WTC11 (cell line): ENCODE results near the gene AKAP13. TPM values are rescaled to one million over a fixed set of nuclear protein-coding genes. Genes with fewer than 3 reads are reported as not detected.

Experiments used
- ATAC-seq: fragments of 200-7000 bp; cut with Tn5 transposase; 2 replicates; pipeline ENCODE4 v1.10.0; 2021; ENCODE audit warnings: mild to moderate bottlenecking, moderate library complexity
- CTCF ChIA-PET: fragments of 300-600 bp; sonication (Branson Sonifier 250); formaldehyde crosslinking; loops from one replicate; lab custom pipeline; 2021; ENCODE audit warnings: antibody characterized with exemption; lab: Charles Lee
- POLR2A ChIA-PET: fragments of 350-600 bp; sonication (Branson Sonifier 250); formaldehyde crosslinking; loops from one replicate; lab custom pipeline; 2021; ENCODE audit warnings: antibody characterized with exemption; lab: Charles Lee
- DNase-seq: peaks from one replicate; pipeline ENCODE4 v3.0.0; 2021; ENCODE audit warnings: low spot score
- H3K27ac Mint-ChIP-seq: 2 replicates; pipeline ENCODE4 v1.8.0; 2021; ENCODE audit warnings: mixed read lengths
- H3K27me3 Mint-ChIP-seq: 2 replicates; pipeline ENCODE4 v1.8.0; 2021; ENCODE audit warnings: low read depth, mild to moderate bottlenecking, moderate library complexity, mixed read lengths
- H3K36me3 Mint-ChIP-seq: 2 replicates; pipeline ENCODE4 v1.8.0; 2021; ENCODE audit warnings: mixed read lengths
- H3K4me1 Mint-ChIP-seq: 2 replicates; pipeline ENCODE4 v1.8.0; 2022; ENCODE audit warnings: mixed read lengths
- H3K4me3 Mint-ChIP-seq: 2 replicates; pipeline ENCODE4 v1.8.0; 2021; ENCODE audit warnings: mild to moderate bottlenecking, moderate library complexity, mixed read lengths
- H3K9me3 Mint-ChIP-seq: 2 replicates; pipeline ENCODE4 v1.8.0; 2021; ENCODE audit warnings: mixed read lengths
- ELF4 ChIP-seq: sonication (generic); formaldehyde crosslinking; IDR thresholded peaks from 2 replicates; pipeline ENCODE4 v1.8.1; 2022; ENCODE audit warnings: low read depth, mild to moderate bottlenecking, moderate library complexity, missing genetic modification reagents
- EMX1 ChIP-seq: fragments of 250-450 bp; sonication (Bioruptor Pico); IDR thresholded peaks from 2 replicates; pipeline ENCODE4 v1.8.0; 2021; ENCODE audit warnings: mild to moderate bottlenecking
- IRF2 ChIP-seq: sonication (generic); formaldehyde crosslinking; IDR thresholded peaks from 2 replicates; pipeline ENCODE4 v1.8.0; 2022; ENCODE audit warnings: low read depth, missing genetic modification reagents, borderline replicate concordance
- JAZF1 ChIP-seq: fragments of 250-450 bp; sonication (Bioruptor Pico); IDR thresholded peaks from 2 replicates; pipeline ENCODE4 v1.9.0; 2021; ENCODE audit warnings: moderate library complexity, mild to moderate bottlenecking, inconsistent platforms
- KAT7 ChIP-seq: sonication (generic); formaldehyde crosslinking; IDR thresholded peaks from 2 replicates; pipeline ENCODE4 v1.8.1; 2023; ENCODE audit warnings: missing genetic modification reagents, mild to moderate bottlenecking, borderline replicate concordance
- NFATC4 ChIP-seq: fragments of 250-450 bp; sonication (Bioruptor Pico); IDR thresholded peaks from 2 replicates; pipeline ENCODE4 v1.9.0; 2021; ENCODE audit warnings: mild to moderate bottlenecking
- NFYB ChIP-seq: sonication (generic); formaldehyde crosslinking; conservative IDR thresholded peaks from 2 replicates; pipeline ENCODE4 v1.8.0; 2022; ENCODE audit warnings: low read depth, missing genetic modification reagents
- RELA ChIP-seq: sonication (generic); formaldehyde crosslinking; IDR thresholded peaks from 2 replicates; pipeline ENCODE4 v1.8.1; 2022; ENCODE audit warnings: missing genetic modification reagents, mild to moderate bottlenecking, borderline replicate concordance
- RORB ChIP-seq: fragments of 250-450 bp; sonication (Bioruptor Pico); IDR thresholded peaks from 2 replicates; pipeline ENCODE4 v1.9.0; 2021; ENCODE audit warnings: mild to moderate bottlenecking
- TCF7 ChIP-seq: sonication (generic); formaldehyde crosslinking; IDR thresholded peaks from 2 replicates; pipeline ENCODE4 v1.8.0; 2022; ENCODE audit warnings: mild to moderate bottlenecking, low read depth, missing genetic modification reagents, moderate library complexity
- ZNF138 ChIP-seq: sonication (generic); formaldehyde crosslinking; conservative IDR thresholded peaks from 2 replicates; pipeline ENCODE4 v1.8.1; 2022; ENCODE audit warnings: mild to moderate bottlenecking, moderate library complexity, missing genetic modification reagents
- ZNF423 ChIP-seq: fragments of 250-450 bp; sonication (Bioruptor Pico); IDR thresholded peaks from 2 replicates; pipeline ENCODE4 v2.1.2; 2022; ENCODE audit warnings: mild to moderate bottlenecking, moderate library complexity
- total RNA-seq: library from RNA; stranded (reverse); gene quantifications from 3 replicates; pipeline ENCODE4 v1.2.3, GENCODE V29; 2021
- TF ChIP-seq, protein P1 (sequence below): sonication (generic); formaldehyde crosslinking; IDR thresholded peaks from 2 replicates; pipeline ENCODE4 v1.8.1; 2022; ENCODE audit warnings: missing genetic modification reagents, borderline replicate concordance
- TF ChIP-seq, protein P2 (sequence below): sonication (generic); formaldehyde crosslinking; IDR thresholded peaks from 2 replicates; pipeline ENCODE4 v1.8.0; 2023; ENCODE audit warnings: missing genetic modification reagents
- TF ChIP-seq, protein P3 (sequence below): fragments of 250-450 bp; sonication (Bioruptor Pico); IDR thresholded peaks from 2 replicates; pipeline ENCODE4 v1.8.0; 2021; ENCODE audit warnings: mild to moderate bottlenecking
- TF ChIP-seq, protein P4 (sequence below): sonication (generic); formaldehyde crosslinking; IDR thresholded peaks from 2 replicates; pipeline ENCODE4 v1.8.1; 2023; ENCODE audit warnings: mild to moderate bottlenecking, missing genetic modification reagents, moderate library complexity
- TF ChIP-seq, protein P5 (sequence below): sonication (generic); formaldehyde crosslinking; IDR thresholded peaks from 2 replicates; pipeline ENCODE4 v1.8.0; 2023; ENCODE audit warnings: mild to moderate bottlenecking, missing genetic modification reagents
- TF ChIP-seq, protein P6 (sequence below): sonication (generic); formaldehyde crosslinking; IDR thresholded peaks from 2 replicates; pipeline ENCODE4 v1.8.0; 2022; ENCODE audit warnings: missing genetic modification reagents
- TF ChIP-seq, protein P7 (sequence below): sonication (generic); formaldehyde crosslinking; IDR thresholded peaks from 2 replicates; pipeline ENCODE4 v1.8.1; 2023; ENCODE audit warnings: mild to moderate bottlenecking, moderate library complexity, missing genetic modification reagents
- TF ChIP-seq, protein P8 (sequence below): sonication (generic); formaldehyde crosslinking; IDR thresholded peaks from 2 replicates; pipeline ENCODE4 v1.8.1; 2023; ENCODE audit warnings: mild to moderate bottlenecking, missing genetic modification reagents

Gene AKAP13
- total RNA-seq, 1 experiment from 2014 or later = 50.3 TPM

DNA sequence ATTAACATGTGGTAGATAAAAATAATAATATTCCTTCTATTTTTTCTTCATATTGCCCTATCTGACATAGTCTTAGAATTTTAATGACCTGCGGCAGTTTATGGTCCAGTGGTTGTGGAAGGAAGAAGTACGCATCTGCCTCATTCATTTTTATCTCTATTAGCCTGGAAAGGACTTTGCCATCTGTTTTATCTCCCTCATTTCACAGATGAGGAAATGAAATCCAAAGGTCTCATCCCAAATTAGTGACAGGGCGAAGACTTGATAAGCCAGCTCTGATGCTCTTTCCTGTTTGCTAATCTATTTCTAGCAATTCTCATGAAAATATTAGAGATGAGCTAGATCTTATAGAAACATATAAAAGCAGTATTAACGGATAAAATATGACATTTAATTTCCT is 301.0 kb downstream of the AKAP13 start (continued):
- TF ChIP-seq, protein P1, sequence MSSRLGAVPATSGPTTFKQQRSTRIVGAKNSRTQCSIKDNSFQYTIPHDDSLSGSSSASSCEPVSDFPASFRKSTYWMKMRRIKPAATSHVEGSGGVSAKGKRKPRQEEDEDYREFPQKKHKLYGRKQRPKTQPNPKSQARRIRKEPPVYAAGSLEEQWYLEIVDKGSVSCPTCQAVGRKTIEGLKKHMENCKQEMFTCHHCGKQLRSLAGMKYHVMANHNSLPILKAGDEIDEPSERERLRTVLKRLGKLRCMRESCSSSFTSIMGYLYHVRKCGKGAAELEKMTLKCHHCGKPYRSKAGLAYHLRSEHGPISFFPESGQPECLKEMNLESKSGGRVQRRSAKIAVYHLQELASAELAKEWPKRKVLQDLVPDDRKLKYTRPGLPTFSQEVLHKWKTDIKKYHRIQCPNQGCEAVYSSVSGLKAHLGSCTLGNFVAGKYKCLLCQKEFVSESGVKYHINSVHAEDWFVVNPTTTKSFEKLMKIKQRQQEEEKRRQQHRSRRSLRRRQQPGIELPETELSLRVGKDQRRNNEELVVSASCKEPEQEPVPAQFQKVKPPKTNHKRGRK (CRISPR knock-in tag) = no peak
- TF ChIP-seq JAZF1 (CRISPR knock-in tag) = no peak
- TF ChIP-seq, protein P2, sequence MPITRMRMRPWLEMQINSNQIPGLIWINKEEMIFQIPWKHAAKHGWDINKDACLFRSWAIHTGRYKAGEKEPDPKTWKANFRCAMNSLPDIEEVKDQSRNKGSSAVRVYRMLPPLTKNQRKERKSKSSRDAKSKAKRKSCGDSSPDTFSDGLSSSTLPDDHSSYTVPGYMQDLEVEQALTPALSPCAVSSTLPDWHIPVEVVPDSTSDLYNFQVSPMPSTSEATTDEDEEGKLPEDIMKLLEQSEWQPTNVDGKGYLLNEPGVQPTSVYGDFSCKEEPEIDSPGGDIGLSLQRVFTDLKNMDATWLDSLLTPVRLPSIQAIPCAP (CRISPR knock-in tag) = no peak
- TF ChIP-seq IRF2 (CRISPR knock-in tag) = no peak

DNA sequence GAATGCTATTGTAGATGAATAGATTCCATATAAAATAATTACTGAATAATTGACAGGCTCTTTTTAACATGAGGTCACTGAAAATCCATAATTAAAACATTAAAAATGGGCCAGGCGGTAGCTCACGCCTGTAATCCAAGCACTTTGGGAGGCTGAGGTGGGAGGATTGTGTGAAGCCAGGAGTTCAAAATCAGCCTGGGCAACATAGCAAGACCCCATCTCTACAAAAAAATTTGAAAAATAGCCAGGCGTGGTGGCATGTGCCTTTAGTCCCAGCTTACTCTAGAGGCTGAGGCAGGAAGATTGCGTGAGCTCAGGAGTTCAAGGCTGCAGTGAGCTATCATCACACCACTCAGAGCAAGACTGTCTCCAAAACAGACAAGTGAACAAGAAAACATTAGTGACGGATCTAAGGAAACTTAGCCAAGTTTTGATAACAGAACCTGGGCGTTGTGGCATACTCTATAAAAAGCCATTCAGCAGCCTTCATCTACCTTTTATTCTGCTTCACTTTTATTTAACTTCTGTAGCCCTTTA is 303.8 kb downstream of the AKAP13 start:
- ATAC-seq (no peak), DNase-seq (no peak)
- Mint-ChIP-seq H3K27me3 (no peaks in the 10 kb centered on the region), H3K4me3 (no peak overlapping the region), H3K9me3 (no peaks in the 10 kb centered on the region), H3K36me3 (peaks cover 16% of the 10 kb centered on the region), H3K27ac (no peak overlapping the region), H3K4me1 (peaks cover 8% of the 10 kb centered on the region)
- ChIA-PET POLR2A (no interaction called here), CTCF (no interaction called here)
- TF ChIP-seq EMX1 (CRISPR knock-in tag) (no peak), IRF2 (CRISPR knock-in tag) (no peak), ELF4 (no peak), ZNF423 (CRISPR knock-in tag) (no peak), ZNF138 (CRISPR knock-in tag) (no peak), RORB (CRISPR knock-in tag) (no peak), KAT7 (no peak), TCF7 (CRISPR knock-in tag) (no peak), JAZF1 (CRISPR knock-in tag) (no peak), NFYB (CRISPR knock-in tag) (no peak), NFATC4 (CRISPR knock-in tag) (no peak), RELA (CRISPR knock-in tag) (no peak)
- TF ChIP-seq, protein P2 (CRISPR knock-in tag) = no peak
- TF ChIP-seq, protein P3, sequence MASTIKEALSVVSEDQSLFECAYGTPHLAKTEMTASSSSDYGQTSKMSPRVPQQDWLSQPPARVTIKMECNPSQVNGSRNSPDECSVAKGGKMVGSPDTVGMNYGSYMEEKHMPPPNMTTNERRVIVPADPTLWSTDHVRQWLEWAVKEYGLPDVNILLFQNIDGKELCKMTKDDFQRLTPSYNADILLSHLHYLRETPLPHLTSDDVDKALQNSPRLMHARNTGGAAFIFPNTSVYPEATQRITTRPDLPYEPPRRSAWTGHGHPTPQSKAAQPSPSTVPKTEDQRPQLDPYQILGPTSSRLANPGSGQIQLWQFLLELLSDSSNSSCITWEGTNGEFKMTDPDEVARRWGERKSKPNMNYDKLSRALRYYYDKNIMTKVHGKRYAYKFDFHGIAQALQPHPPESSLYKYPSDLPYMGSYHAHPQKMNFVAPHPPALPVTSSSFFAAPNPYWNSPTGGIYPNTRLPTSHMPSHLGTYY (CRISPR knock-in tag) = no peak
- TF ChIP-seq, protein P4, sequence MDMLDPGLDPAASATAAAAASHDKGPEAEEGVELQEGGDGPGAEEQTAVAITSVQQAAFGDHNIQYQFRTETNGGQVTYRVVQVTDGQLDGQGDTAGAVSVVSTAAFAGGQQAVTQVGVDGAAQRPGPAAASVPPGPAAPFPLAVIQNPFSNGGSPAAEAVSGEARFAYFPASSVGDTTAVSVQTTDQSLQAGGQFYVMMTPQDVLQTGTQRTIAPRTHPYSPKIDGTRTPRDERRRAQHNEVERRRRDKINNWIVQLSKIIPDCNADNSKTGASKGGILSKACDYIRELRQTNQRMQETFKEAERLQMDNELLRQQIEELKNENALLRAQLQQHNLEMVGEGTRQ (CRISPR knock-in tag) = no peak
- TF ChIP-seq, protein P5, sequence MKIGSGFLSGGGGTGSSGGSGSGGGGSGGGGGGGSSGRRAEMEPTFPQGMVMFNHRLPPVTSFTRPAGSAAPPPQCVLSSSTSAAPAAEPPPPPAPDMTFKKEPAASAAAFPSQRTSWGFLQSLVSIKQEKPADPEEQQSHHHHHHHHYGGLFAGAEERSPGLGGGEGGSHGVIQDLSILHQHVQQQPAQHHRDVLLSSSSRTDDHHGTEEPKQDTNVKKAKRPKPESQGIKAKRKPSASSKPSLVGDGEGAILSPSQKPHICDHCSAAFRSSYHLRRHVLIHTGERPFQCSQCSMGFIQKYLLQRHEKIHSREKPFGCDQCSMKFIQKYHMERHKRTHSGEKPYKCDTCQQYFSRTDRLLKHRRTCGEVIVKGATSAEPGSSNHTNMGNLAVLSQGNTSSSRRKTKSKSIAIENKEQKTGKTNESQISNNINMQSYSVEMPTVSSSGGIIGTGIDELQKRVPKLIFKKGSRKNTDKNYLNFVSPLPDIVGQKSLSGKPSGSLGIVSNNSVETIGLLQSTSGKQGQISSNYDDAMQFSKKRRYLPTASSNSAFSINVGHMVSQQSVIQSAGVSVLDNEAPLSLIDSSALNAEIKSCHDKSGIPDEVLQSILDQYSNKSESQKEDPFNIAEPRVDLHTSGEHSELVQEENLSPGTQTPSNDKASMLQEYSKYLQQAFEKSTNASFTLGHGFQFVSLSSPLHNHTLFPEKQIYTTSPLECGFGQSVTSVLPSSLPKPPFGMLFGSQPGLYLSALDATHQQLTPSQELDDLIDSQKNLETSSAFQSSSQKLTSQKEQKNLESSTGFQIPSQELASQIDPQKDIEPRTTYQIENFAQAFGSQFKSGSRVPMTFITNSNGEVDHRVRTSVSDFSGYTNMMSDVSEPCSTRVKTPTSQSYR (CRISPR knock-in tag) = no peak
- TF ChIP-seq, protein P6, sequence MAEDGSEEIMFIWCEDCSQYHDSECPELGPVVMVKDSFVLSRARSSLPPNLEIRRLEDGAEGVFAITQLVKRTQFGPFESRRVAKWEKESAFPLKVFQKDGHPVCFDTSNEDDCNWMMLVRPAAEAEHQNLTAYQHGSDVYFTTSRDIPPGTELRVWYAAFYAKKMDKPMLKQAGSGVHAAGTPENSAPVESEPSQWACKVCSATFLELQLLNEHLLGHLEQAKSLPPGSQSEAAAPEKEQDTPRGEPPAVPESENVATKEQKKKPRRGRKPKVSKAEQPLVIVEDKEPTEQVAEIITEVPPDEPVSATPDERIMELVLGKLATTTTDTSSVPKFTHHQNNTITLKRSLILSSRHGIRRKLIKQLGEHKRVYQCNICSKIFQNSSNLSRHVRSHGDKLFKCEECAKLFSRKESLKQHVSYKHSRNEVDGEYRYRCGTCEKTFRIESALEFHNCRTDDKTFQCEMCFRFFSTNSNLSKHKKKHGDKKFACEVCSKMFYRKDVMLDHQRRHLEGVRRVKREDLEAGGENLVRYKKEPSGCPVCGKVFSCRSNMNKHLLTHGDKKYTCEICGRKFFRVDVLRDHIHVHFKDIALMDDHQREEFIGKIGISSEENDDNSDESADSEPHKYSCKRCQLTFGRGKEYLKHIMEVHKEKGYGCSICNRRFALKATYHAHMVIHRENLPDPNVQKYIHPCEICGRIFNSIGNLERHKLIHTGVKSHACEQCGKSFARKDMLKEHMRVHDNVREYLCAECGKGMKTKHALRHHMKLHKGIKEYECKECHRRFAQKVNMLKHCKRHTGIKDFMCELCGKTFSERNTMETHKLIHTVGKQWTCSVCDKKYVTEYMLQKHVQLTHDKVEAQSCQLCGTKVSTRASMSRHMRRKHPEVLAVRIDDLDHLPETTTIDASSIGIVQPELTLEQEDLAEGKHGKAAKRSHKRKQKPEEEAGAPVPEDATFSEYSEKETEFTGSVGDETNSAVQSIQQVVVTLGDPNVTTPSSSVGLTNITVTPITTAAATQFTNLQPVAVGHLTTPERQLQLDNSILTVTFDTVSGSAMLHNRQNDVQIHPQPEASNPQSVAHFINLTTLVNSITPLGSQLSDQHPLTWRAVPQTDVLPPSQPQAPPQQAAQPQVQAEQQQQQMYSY (CRISPR knock-in tag) = no peak
- TF ChIP-seq, protein P7, sequence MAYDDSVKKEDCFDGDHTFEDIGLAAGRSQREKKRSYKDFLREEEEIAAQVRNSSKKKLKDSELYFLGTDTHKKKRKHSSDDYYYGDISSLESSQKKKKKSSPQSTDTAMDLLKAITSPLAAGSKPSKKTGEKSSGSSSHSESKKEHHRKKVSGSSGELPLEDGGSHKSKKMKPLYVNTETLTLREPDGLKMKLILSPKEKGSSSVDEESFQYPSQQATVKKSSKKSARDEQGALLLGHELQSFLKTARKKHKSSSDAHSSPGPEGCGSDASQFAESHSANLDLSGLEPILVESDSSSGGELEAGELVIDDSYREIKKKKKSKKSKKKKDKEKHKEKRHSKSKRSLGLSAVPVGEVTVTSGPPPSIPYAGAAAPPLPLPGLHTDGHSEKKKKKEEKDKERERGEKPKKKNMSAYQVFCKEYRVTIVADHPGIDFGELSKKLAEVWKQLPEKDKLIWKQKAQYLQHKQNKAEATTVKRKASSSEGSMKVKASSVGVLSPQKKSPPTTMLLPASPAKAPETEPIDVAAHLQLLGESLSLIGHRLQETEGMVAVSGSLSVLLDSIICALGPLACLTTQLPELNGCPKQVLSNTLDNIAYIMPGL (CRISPR knock-in tag) = no peak
- TF ChIP-seq, protein P8, sequence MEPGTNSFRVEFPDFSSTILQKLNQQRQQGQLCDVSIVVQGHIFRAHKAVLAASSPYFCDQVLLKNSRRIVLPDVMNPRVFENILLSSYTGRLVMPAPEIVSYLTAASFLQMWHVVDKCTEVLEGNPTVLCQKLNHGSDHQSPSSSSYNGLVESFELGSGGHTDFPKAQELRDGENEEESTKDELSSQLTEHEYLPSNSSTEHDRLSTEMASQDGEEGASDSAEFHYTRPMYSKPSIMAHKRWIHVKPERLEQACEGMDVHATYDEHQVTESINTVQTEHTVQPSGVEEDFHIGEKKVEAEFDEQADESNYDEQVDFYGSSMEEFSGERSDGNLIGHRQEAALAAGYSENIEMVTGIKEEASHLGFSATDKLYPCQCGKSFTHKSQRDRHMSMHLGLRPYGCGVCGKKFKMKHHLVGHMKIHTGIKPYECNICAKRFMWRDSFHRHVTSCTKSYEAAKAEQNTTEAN = no peak
